Stimulated activated memory B cell treated with anti-CD40 and anti-IgM and Interleukin-4, amounts not matched to agents 10 μg/mL and 1 μg/mL and 100 μg/mL, for 72 hours (primary cell): Measurements from ENCODE around the gene ST8SIA5.

Experiments used
- ATAC-seq: fragments of 150-1000 bp; cut with Tn5 transposase; 2 replicates; pipeline ENCODE4 v1.10.0; 2021
- H3K27ac Mint-ChIP-seq: one replicate; pipeline ENCODE4 v1.8.0; 2022; ENCODE audit warnings: mild to moderate bottlenecking, mixed read lengths
- H3K27me3 Mint-ChIP-seq: one replicate; pipeline ENCODE4 v1.8.0; 2022; ENCODE audit warnings: mixed read lengths
- H3K36me3 Mint-ChIP-seq: one replicate; pipeline ENCODE4 v1.8.0; 2022; ENCODE audit warnings: mixed read lengths
- H3K4me1 Mint-ChIP-seq: one replicate; pipeline ENCODE4 v1.8.0; 2022; ENCODE audit warnings: mixed read lengths
- H3K4me3 Mint-ChIP-seq: one replicate; pipeline ENCODE4 v1.8.0; 2022; ENCODE audit warnings: mild to moderate bottlenecking, moderate library complexity, mixed read lengths
- H3K9me3 Mint-ChIP-seq: one replicate; pipeline ENCODE4 v1.8.0; 2022; ENCODE audit warnings: mixed read lengths

The ST8SIA5 gene

DNA sequence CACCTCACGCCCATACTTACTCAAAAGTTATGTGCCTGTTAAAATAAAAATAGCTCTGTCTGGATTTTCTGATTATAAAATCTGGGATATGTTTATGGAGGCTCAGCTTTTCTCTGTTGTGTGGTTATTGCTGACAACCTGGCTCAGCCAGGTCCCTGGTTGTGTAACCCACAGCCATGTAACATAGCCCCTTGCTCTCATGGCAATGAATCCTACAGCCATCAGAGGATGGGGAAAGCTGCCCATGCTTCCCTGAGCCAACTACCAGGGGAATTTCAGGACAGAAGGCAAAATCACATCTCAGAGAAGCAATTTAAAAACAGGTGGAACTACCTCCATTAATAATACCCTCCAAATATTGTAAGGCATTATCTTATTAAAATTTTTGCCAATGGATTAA lies 29.7 kb downstream of the ST8SIA5 start:
- Mint-ChIP-seq H3K9me3 (peaks cover 9% of the 10 kb centered on the region), H3K27me3 (peaks cover 12% of the 10 kb centered on the region), H3K4me1 (no peaks in the 10 kb centered on the region), H3K27ac (no peak overlapping the region), H3K4me3 (no peak overlapping the region), H3K36me3 (no peaks in the 10 kb centered on the region)
- no peak for ATAC-seq

DNA sequence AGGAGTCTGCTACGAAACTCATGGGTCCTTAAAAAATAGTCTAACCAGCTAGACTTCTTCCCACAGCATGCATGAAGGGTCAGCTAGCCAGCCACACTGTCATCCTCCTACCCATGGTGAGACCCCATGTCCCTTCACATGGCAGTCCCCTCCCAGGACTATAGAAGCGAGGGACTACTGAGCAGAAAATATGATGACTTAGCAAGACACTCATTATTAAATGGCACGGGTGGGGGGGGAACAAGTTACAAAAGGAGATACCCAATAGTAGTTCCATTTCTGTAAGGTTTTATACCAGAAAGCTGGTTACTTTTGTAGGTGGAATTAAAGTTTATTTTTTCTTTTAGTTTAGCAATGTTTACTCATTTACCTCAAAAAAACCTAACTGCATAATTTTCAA lies 31.5 kb downstream of the ST8SIA5 start:
- H3K27me3 Mint-ChIP-seq, result peaks cover 15% of the 10 kb centered on the region
- H3K4me1 Mint-ChIP-seq, result no peaks in the 10 kb centered on the region
- no peak overlapping the region for H3K27ac Mint-ChIP-seq
- no peak overlapping the region for H3K4me3 Mint-ChIP-seq
- ATAC-seq, result no peak
- H3K36me3 Mint-ChIP-seq, result no peaks in the 10 kb centered on the region
- H3K9me3 Mint-ChIP-seq, result peaks cover 9% of the 10 kb centered on the region

DNA sequence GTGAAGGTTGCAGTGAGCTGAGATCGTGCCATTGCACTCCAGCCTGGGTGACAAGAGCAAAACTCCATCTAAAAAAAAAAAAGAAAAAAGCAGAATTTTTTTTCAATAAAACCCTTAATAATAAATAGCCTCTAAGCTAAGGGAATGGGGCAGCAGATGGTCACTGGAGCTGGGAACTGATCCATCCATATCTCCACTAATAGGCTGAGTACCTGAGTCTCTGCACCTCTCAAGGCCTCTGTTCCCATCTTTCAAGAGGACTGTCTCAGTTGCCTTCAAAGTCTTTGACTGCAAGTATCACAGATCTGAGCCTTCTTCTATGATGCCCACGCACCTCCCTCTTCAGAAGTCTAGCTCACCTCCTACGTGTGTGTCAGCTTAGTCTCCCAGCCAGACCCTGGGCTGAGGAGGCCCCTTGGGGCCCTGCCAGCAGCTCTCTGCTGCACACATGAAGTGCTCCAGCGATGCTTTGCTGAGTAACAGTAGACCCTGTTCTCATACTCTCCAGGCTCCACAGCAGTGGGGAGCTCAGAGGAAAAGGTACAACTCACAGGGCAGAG lies 32.9 kb downstream of the ST8SIA5 start:
- peak; percentile 18 for ATAC-seq
- no peaks in the 10 kb centered on the region for H3K4me1 Mint-ChIP-seq
- no peak overlapping the region for H3K4me3 Mint-ChIP-seq
- H3K9me3 Mint-ChIP-seq, result peaks cover under 1% of the 10 kb centered on the region
- peaks cover 22% of the 10 kb centered on the region for H3K27me3 Mint-ChIP-seq
- H3K27ac Mint-ChIP-seq, result no peak overlapping the region
- H3K36me3 Mint-ChIP-seq, result no peaks in the 10 kb centered on the region

DNA sequence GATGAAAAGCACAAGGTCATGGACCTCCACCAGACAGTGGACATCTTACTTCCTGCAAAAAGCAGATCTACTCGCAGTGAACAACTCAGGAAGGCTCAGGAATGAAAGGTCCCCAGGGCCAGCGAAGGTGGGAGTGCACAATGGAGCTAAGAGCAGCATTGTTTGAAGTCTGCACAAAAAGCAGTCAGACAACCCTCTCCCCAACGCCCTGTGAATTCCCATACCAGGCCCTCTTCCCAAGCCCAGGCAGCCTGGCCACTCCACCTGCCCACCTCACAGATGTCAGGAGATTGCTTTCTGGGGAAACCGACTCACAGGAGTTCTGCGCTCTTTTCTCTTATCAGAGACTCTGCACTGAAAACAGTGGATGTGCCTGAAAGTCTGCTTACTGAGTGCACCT lies 34.8 kb downstream of the ST8SIA5 start:
- no peak overlapping the region for H3K4me3 Mint-ChIP-seq
- H3K4me1 Mint-ChIP-seq, result no peaks in the 10 kb centered on the region
- peaks cover 22% of the 10 kb centered on the region for H3K27me3 Mint-ChIP-seq
- H3K27ac Mint-ChIP-seq, result no peak overlapping the region
- H3K9me3 Mint-ChIP-seq, result no peaks in the 10 kb centered on the region
- no peak for ATAC-seq
- no peaks in the 10 kb centered on the region for H3K36me3 Mint-ChIP-seq

DNA sequence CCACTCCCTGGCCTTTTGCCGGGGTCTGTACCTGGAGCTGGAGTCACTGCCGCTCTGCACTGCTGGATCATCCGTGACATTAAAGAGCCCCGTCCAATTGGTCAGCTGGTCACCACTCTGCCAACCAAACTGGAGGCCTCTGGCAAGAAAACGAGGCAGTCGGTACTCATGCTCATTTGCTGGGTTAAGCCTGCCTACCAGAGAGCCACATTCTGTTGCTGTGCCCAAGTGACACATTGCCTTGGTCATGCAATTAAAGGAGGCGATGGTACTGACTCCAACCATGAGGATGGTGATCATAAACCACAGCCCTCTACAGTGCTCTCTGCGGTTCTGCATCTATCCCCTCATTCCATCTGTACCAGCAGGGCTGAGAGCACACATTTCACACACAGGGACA lies 35.5 kb downstream of the ST8SIA5 start:
- Mint-ChIP-seq H3K4me3 (no peak overlapping the region), H3K36me3 (no peaks in the 10 kb centered on the region), H3K9me3 (no peaks in the 10 kb centered on the region), H3K27me3 (peaks cover 22% of the 10 kb centered on the region), H3K27ac (no peak overlapping the region), H3K4me1 (no peaks in the 10 kb centered on the region)
- no peak for ATAC-seq

DNA sequence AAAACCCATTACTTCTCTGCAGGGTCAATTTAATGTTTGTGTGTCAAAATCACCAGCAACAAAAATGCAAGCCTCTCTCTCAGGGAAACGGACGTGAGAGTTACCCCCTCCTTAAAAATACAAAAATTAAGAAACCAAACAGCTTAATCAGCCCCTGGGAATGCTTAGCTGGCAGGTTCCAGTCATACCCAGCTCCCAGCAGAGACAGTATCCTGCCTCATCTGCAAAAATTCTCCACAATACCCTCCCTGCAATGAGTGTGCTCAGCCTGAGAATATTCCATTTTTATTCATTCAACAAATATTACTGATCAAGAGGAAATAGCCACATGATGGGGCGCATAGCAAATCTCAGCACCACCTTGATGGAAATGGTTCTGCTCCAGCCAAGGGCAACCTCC lies 36.3 kb downstream of the ST8SIA5 start:
- Mint-ChIP-seq H3K27me3 (peaks cover 22% of the 10 kb centered on the region), H3K9me3 (no peaks in the 10 kb centered on the region), H3K36me3 (no peaks in the 10 kb centered on the region), H3K4me1 (no peaks in the 10 kb centered on the region), H3K27ac (no peak overlapping the region), H3K4me3 (no peak overlapping the region)
- no peak for ATAC-seq

DNA sequence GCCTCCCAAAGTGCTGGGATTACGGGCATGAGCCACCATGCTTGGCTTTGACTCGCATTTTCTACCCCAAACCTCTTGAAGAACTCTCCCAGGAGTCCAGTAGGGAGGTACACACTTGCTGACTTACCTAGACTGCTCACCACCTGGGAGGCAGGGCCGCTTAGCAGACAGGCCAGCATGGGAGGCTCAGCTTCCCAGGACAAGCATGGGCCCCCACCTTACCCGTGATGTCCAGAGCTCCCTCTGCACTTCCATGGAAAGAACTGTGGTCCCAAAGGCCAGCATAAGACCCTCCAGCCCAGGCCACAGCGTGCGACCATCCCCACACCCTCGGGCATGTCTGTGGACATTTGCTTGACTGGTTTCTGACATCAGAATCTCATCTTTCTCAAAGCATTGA lies 36.8 kb downstream of the ST8SIA5 start:
- Mint-ChIP-seq H3K27me3 (peaks cover 22% of the 10 kb centered on the region), H3K4me3 (no peak overlapping the region), H3K4me1 (no peaks in the 10 kb centered on the region), H3K27ac (no peak overlapping the region), H3K9me3 (no peaks in the 10 kb centered on the region), H3K36me3 (no peaks in the 10 kb centered on the region)
- ATAC-seq, result no peak

DNA sequence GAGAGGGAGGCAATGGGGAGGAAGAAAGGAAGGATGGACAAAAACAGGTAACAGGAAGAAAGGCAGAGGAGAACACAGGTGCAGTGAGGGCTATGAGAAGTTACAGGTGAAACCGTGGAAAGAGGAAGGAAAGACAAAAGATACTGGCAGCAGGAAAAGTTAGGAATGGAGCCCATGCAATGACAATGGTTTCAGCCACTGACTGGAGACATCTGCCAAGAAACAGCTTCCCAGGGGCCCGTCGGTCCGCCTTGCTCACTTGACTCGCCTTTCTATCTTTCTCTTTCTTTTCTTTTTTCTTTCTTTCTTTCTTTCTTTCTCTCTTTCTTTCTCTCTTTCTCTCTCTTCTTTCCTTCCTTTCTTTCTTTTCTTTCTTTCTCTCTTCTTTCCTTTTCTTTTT lies 37.5 kb downstream of the ST8SIA5 start:
- Mint-ChIP-seq H3K9me3 (no peaks in the 10 kb centered on the region), H3K27me3 (peaks cover 22% of the 10 kb centered on the region)

DNA sequence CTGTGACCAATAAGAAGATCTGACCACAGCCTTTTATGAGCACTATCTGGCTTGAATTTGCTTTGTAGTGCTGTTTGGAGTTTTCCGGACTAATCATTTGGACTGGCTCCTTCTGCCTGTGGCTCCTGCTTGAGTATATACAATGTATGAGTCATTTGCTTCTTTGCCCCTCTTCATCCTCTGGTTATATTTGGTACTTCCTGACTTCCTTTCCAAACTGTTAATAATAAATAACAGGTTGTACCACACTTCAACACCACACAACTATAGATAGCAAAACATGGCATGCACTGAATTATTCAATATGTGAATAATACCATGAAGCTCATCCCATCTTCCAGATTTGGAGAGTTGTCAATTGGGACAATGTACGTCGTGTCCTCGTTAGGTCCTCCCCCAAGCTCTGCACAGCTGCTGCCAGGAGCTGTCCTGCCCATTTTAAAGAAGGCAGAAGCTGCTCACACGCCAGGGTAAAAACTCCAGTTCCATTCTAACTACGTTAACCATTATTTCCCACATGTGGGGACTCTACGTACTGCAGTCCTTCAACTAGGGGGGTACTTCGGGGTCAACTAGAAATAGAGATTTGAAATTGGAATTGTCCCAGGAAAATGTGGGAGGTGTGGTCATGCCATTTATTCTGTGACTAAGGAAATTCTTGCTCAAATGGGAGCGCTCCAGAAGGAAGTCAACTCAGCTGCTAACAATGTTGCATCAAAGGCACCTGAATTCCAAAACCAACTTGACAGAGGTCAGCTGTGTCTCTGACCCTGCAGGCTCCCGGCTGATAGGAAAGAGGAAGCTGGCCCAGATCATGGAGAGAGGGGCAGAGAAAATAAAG lies 38.1 kb downstream of the ST8SIA5 start:
- no peak for ATAC-seq
- no peak overlapping the region for H3K4me3 Mint-ChIP-seq
- H3K9me3 Mint-ChIP-seq, result no peaks in the 10 kb centered on the region
- no peaks in the 10 kb centered on the region for H3K36me3 Mint-ChIP-seq
- peaks cover 22% of the 10 kb centered on the region for H3K27me3 Mint-ChIP-seq
- H3K4me1 Mint-ChIP-seq, result no peaks in the 10 kb centered on the region
- H3K27ac Mint-ChIP-seq, result no peak overlapping the region

More for the DNA sequence above, 37.5 kb downstream of the ST8SIA5 start:
- Mint-ChIP-seq H3K27ac (no peak overlapping the region), H3K4me3 (no peak overlapping the region), H3K4me1 (no peaks in the 10 kb centered on the region), H3K36me3 (no peaks in the 10 kb centered on the region)
- ATAC-seq, result no peak

DNA sequence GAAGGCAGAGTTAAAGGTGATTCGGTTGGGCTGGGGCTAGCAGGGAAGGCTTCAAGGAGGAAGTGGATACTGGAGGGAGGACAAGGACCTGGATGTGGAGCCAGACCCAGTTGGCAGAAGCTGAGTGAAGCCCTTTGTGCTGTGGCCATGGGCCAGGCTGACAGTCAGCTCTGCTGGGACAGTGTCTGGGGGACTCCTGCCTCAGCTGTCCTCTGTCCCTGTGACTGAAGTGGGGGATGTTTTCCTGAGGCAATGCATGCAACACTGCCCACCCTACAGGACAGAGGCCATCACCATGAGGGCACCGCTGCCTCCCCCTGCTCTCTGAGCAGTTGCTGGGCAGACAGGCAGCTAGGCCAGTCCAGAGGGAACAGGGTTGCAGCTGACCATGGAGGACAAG lies 40.0 kb downstream of the ST8SIA5 start:
- Mint-ChIP-seq H3K27me3 (peaks cover 22% of the 10 kb centered on the region), H3K4me3 (no peak overlapping the region), H3K4me1 (no peaks in the 10 kb centered on the region), H3K36me3 (no peaks in the 10 kb centered on the region), H3K9me3 (no peaks in the 10 kb centered on the region), H3K27ac (no peak overlapping the region)
- ATAC-seq, result peak; percentile 3

DNA sequence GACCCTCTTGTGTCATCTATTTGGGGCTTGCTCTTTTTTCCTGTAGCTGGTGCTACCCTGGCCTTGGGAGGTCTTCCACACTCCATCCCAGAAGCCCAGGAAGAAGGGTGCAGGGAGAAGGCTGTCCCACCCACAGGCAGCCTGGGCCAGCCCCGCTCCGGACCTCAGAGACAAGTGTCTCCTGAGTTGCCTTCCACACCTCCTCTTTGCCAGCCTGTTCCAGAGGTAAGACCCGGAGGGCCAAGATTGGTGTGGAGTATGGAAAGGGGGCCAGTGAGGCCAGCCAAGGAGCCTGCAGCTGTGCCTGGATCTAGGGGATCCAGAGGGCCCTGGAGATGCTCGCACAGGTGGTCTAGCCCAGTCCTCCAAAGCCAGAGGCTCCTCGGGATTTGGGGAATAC lies 40.5 kb downstream of the ST8SIA5 start:
- H3K27me3 Mint-ChIP-seq, result peaks cover 22% of the 10 kb centered on the region
- no peak overlapping the region for H3K27ac Mint-ChIP-seq
- no peak overlapping the region for H3K4me3 Mint-ChIP-seq
- ATAC-seq, result no peak
- H3K36me3 Mint-ChIP-seq, result no peaks in the 10 kb centered on the region
- no peaks in the 10 kb centered on the region for H3K4me1 Mint-ChIP-seq
- no peaks in the 10 kb centered on the region for H3K9me3 Mint-ChIP-seq

DNA sequence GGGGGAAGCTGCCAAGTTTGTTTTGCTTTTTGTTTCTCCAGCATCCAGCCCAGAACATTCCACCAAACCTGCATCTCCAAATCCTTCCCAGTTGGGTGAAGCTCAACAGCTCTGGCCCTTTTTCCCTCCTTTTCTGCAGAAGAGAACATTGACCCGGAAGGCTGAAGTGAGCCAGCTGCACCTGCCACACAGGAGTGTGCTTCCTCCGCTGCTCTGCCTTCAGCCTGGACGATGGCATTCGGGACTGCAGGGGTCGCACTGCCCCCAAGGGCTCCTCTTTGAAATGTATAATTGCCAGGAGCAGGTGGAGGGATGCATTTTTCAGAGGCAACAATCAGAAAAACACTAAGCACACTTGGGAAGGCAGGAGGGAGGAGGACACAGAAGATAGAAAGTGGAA lies 41.8 kb downstream of the ST8SIA5 start:
- Mint-ChIP-seq H3K27me3 (peaks cover 16% of the 10 kb centered on the region), H3K27ac (no peak overlapping the region), H3K36me3 (no peaks in the 10 kb centered on the region), H3K9me3 (no peaks in the 10 kb centered on the region), H3K4me3 (no peak overlapping the region), H3K4me1 (no peaks in the 10 kb centered on the region)
- ATAC-seq, result peak; percentile 21

DNA sequence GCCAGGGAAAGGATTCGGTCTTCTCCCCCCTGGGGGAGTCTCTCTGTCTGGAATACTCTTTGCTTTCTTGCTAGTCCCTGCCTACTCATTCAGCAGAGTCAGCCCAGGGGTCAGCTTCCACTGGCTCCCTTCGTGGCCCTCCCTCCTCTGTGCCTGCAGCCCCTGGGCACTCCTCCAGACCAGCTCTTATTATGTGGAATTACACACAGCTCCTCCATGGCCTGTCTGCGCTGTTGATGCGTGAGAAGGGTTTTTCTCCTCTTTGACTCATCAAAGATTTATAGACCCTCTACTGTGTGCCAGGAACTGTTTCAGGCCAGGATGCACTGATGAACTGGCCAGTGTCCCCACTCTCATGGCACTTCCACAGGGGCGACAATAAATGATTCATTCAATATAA lies 44.4 kb downstream of the ST8SIA5 start:
- ATAC-seq, result no peak
- Mint-ChIP-seq H3K27ac (no peak overlapping the region), H3K36me3 (no peaks in the 10 kb centered on the region), H3K27me3 (no peaks in the 10 kb centered on the region), H3K9me3 (no peaks in the 10 kb centered on the region), H3K4me3 (no peak overlapping the region), H3K4me1 (no peaks in the 10 kb centered on the region)

DNA sequence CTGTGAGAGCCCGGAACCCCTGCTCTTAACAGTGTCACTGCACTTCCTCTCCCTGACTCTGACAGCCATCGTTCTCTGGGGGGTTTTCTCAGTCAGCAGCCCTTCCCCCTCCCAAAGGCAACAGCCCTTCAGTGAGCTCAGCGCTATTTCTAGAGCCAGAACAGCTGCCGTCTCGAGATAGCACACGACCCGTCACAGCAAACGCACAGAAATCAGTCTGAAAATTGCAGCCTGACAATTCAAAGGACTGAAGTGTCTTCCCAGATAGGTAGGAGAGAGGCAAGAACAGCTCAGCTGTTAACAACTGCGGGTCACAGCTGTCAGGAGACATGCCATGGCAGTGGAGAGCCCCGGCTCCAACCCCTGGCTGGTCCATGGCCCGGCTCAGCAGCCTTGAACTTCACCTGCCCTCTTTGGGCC lies 45.4 kb downstream of the ST8SIA5 start:
- no peaks in the 10 kb centered on the region for H3K27me3 Mint-ChIP-seq
- H3K9me3 Mint-ChIP-seq, result no peaks in the 10 kb centered on the region
- no peak for ATAC-seq
- H3K27ac Mint-ChIP-seq, result no peak overlapping the region
- H3K4me3 Mint-ChIP-seq, result no peak overlapping the region
- H3K4me1 Mint-ChIP-seq, result no peaks in the 10 kb centered on the region
- no peaks in the 10 kb centered on the region for H3K36me3 Mint-ChIP-seq

DNA sequence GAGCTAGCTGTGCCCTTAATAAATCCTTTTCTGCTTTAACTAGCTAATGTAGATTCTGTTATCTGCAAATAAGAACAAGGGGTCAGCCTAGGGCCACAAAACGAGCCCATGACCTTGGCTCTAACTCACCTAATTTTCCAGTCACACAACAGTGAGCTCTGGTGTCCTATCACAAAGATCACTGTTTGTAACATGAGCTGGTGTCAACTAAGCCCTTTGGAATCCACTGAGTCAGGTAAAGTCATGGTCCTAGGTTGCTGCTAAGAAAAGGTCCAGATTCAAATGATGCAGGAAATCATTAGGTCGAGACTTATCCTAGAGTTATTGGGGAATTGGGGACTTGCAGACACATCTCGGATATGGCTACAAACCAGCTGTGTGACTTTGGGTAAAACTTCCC lies 49.9 kb downstream of the ST8SIA5 start:
- Mint-ChIP-seq H3K4me3 (no peak overlapping the region), H3K4me1 (no peaks in the 10 kb centered on the region), H3K27ac (no peak overlapping the region), H3K9me3 (no peaks in the 10 kb centered on the region), H3K27me3 (no peaks in the 10 kb centered on the region), H3K36me3 (no peaks in the 10 kb centered on the region)
- ATAC-seq, result no peak

DNA sequence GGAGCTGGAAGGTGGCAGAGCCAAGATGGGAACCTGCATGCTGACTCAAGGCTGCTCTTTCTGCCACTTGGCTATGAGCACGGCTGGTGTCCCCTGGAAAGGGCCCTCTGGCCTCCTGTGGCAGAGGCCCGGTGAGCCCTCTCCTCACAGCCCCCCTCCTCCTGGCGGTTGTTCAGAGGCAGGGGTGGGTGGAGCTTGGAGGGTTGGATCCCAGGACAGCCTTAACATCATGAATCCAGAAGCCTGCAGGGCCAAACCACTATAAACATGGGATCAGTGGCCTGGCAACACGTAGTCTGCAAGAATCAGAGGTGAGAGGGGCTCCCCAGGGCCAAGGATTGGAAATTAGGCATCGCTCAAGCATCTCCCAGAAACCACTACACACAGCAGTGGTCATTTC lies 51.3 kb downstream of the ST8SIA5 start:
- no peak for ATAC-seq
- no peaks in the 10 kb centered on the region for H3K4me1 Mint-ChIP-seq
- no peak overlapping the region for H3K4me3 Mint-ChIP-seq
- H3K27me3 Mint-ChIP-seq, result no peaks in the 10 kb centered on the region
- no peak overlapping the region for H3K27ac Mint-ChIP-seq
- no peaks in the 10 kb centered on the region for H3K9me3 Mint-ChIP-seq
- no peaks in the 10 kb centered on the region for H3K36me3 Mint-ChIP-seq
